ENCODE data around the gene TMEM44.
"Not testable (repeated sequence)": the region's sequence is repeated elsewhere in the genome, so short reads cannot be mapped to it uniquely, and the experiment has no call there.

Gene TMEM44

DNA sequence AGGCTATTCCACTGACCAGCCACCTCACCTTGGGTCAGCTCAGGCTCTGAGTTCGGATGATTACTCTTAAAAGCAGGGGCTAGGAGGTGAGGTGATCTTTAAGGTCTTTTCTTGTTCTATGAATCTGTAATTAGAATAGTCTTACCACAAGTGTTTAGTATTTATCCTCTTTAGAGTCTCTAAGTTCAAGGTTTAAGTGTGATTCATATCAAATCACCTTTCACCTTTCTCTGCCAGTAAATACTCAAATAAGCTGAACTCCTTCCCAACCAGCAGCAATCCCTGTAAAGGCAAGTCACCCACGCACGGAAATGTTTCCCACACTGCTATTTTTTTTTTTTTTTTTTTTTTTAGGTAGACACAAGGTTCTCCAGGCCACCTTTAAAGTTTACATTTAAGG, 14.5 kb upstream of the TMEM44 start:
- H3K36me3 ChIP-seq (ENCODE audit: control insufficient read depth, insufficient read depth, low read length), result peaks cover 66% of the 10 kb centered on the region
- H3K9me3 ChIP-seq (ENCODE audit: control insufficient read depth, low read length), result no peaks in the 10 kb centered on the region
- H3K27ac ChIP-seq (ENCODE audit: insufficient read depth, low read length, poor library complexity, severe bottlenecking), result no peak overlapping the region
- no peaks in the 10 kb centered on the region for H3K27me3 ChIP-seq (replicated peaks; ENCODE audit: control insufficient read depth, insufficient read depth, low read length, poor library complexity, severe bottlenecking)
- no peak overlapping the region for H3K4me3 ChIP-seq (ENCODE audit: insufficient read depth, low read depth, low read length, poor library complexity, severe bottlenecking)
- DNase-seq, result no peak
- no peaks in the 10 kb centered on the region for H3K4me1 ChIP-seq (ENCODE audit: control insufficient read depth, insufficient read depth, low read length, poor library complexity, severe bottlenecking)

DNA sequence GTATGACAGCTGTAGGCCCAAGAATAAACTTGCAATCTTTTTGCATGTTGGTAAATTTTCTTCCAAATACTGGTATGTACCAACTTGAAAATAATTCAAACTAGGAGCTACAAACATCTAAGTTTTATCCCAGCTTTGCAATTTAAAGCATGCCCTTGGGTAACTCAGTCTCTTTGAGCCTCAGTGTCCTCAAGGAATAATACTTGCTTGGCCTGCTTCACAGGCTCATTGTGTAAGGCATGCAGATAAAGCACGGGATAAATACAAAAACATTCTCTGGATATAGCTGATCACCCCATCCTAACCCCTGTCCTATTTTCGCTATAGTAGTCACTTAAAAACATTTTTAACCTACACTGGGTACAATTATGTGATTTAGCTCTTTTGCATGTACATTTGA, 9.6 kb upstream of the TMEM44 start:
- Histone ChIP-seq H3K4me3 (ENCODE audit: insufficient read depth, low read depth, low read length, poor library complexity, severe bottlenecking) (no peak overlapping the region), H3K27ac (ENCODE audit: insufficient read depth, low read length, poor library complexity, severe bottlenecking) (no peak overlapping the region), H3K9me3 (ENCODE audit: control insufficient read depth, low read length) (no peaks in the 10 kb centered on the region), H3K4me1 (ENCODE audit: control insufficient read depth, insufficient read depth, low read length, poor library complexity, severe bottlenecking) (no peaks in the 10 kb centered on the region), H3K36me3 (ENCODE audit: control insufficient read depth, insufficient read depth, low read length) (peaks cover 53% of the 10 kb centered on the region), H3K27me3 (replicated peaks; ENCODE audit: control insufficient read depth, insufficient read depth, low read length, poor library complexity, severe bottlenecking) (no peaks in the 10 kb centered on the region)
- DNase-seq, result no peak

DNA sequence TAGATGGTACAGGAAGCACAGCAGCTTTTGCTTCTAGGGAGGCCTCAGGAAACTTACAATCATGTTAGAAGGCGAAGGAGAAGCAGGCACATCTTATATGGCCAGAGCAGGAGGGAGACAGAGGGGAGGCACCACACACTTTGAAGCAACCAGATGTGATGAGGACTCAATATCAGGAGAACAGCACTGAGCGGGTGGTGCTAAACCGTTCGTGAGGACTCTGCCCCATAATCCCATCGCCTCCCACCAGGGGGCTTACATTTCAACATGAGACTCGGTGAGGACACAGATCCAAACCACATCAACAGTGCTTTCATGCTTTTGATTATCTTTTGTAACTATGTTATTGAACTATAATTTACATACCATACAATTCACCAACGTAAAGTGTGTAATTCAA, 7.6 kb upstream of the TMEM44 start:
- no peaks in the 10 kb centered on the region for H3K4me1 ChIP-seq (ENCODE audit: control insufficient read depth, insufficient read depth, low read length, poor library complexity, severe bottlenecking)
- no peaks in the 10 kb centered on the region for H3K9me3 ChIP-seq (ENCODE audit: control insufficient read depth, low read length)
- H3K36me3 ChIP-seq (ENCODE audit: control insufficient read depth, insufficient read depth, low read length), result peaks cover 49% of the 10 kb centered on the region
- no peak for DNase-seq
- no peak overlapping the region for H3K27ac ChIP-seq (ENCODE audit: insufficient read depth, low read length, poor library complexity, severe bottlenecking)
- H3K27me3 ChIP-seq (replicated peaks; ENCODE audit: control insufficient read depth, insufficient read depth, low read length, poor library complexity, severe bottlenecking), result no peaks in the 10 kb centered on the region
- no peak overlapping the region for H3K4me3 ChIP-seq (ENCODE audit: insufficient read depth, low read depth, low read length, poor library complexity, severe bottlenecking)

DNA sequence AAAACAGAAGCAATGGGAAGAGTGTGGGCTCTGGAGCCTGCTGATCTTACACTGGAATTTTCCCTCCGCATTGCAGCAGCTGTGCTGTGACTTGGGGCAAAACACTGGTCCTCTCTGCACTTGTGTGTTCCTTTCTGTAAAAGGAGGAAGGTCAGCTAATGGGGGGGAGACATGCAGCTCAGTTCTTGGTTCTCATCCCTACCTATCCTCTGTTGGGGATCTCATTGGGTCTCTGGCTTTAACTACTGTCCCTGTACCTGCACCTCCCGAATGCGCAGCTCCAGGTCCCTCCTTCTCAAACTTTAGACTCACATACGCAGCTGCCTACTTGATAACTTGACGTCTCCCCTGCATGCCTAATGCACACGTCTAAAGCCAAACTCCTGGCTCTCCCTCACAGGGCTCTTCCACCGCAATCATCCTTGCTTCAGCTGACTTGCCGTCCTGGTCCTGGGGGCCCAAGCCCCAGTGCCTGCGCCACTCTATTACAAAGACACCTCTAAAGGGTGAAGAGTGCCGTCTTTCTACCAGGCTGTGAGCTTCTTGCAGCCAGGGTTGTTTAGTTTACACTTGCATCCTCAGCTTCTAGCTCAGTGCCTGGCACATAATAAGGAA, 5.9 kb upstream of the TMEM44 start:
- no peaks in the 10 kb centered on the region for H3K27me3 ChIP-seq (replicated peaks; ENCODE audit: control insufficient read depth, insufficient read depth, low read length, poor library complexity, severe bottlenecking)
- no peak overlapping the region for H3K4me3 ChIP-seq (ENCODE audit: insufficient read depth, low read depth, low read length, poor library complexity, severe bottlenecking)
- no peak overlapping the region for H3K27ac ChIP-seq (ENCODE audit: insufficient read depth, low read length, poor library complexity, severe bottlenecking)
- peaks cover 35% of the 10 kb centered on the region for H3K36me3 ChIP-seq (ENCODE audit: control insufficient read depth, insufficient read depth, low read length)
- no peaks in the 10 kb centered on the region for H3K9me3 ChIP-seq (ENCODE audit: control insufficient read depth, low read length)
- DNase-seq, result no peak
- H3K4me1 ChIP-seq (ENCODE audit: control insufficient read depth, insufficient read depth, low read length, poor library complexity, severe bottlenecking), result no peaks in the 10 kb centered on the region

DNA sequence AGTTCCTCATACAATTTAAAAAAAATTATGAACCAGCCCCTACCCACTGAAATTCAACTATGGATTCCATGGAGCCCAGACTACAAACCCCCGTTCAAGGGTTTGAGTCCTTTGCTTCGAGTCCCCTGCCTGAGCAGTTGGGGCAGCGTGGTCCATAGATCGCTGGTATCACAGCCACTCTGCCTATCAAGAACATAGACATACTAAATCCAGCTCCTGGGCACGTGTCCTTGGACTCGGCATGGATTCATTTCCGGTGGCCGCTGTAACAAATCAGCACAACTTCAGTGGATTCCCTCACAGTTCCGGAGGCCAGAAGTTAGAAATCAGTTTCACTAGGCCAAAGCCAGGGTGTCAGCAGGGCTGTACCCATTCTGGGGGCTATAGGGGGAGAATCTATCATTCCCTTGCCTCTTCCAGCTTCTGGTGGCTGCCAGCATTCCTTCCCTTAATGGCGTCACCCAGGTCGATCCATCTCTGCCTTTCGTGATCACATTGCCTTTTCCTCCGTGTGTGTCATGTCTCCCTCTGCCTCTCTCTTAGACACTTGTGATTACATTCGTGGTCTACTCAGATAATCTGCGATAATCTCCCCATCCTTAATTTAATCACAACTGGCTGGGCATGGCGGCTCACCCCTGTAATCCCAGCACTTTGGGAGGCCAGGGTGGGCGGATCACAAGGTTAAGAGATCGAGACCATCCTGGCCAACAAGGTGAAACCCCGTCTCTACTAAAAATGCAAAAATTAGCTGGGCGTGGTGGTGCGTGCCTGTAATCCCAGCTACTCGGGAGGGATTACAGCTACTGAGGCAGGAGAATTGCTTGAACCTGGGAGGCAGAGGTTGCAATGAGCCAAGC, 4.6 kb upstream of the TMEM44 start:
- Histone ChIP-seq H3K4me3 (ENCODE audit: insufficient read depth, low read depth, low read length, poor library complexity, severe bottlenecking) (no peak overlapping the region), H3K36me3 (ENCODE audit: control insufficient read depth, insufficient read depth, low read length) (peaks cover 26% of the 10 kb centered on the region), H3K9me3 (ENCODE audit: control insufficient read depth, low read length) (no peaks in the 10 kb centered on the region), H3K4me1 (ENCODE audit: control insufficient read depth, insufficient read depth, low read length, poor library complexity, severe bottlenecking) (peaks cover under 1% of the 10 kb centered on the region), H3K27ac (ENCODE audit: insufficient read depth, low read length, poor library complexity, severe bottlenecking) (no peak overlapping the region), H3K27me3 (replicated peaks; ENCODE audit: control insufficient read depth, insufficient read depth, low read length, poor library complexity, severe bottlenecking) (no peaks in the 10 kb centered on the region)
- DNase-seq, result no peak

DNA sequence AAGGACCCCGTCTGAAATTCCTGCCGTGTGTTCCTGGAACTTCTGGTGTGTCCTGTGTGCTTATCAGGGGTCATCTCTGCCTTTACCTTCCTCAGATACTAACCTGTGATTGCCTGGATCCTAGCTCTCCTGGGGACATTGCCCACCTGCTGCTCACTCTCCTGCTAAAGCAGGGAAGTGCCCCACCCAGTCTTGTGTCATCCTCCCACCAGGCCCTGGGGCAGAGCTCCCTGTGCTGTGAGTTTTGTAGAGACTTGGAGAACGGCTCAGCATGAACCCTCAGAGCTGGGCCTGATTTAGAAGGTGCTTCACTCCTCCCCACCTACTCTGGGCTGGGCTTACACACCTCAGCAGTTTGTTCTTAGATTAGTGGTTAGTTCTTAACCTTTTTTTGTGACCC, 3.8 kb upstream of the TMEM44 start:
- Histone ChIP-seq H3K36me3 (ENCODE audit: control insufficient read depth, insufficient read depth, low read length) (peaks cover 22% of the 10 kb centered on the region), H3K27me3 (replicated peaks; ENCODE audit: control insufficient read depth, insufficient read depth, low read length, poor library complexity, severe bottlenecking) (no peaks in the 10 kb centered on the region), H3K4me3 (ENCODE audit: insufficient read depth, low read depth, low read length, poor library complexity, severe bottlenecking) (no peak overlapping the region), H3K4me1 (ENCODE audit: control insufficient read depth, insufficient read depth, low read length, poor library complexity, severe bottlenecking) (peaks cover 4% of the 10 kb centered on the region), H3K9me3 (ENCODE audit: control insufficient read depth, low read length) (no peaks in the 10 kb centered on the region), H3K27ac (ENCODE audit: insufficient read depth, low read length, poor library complexity, severe bottlenecking) (no peak overlapping the region)
- DNase-seq, result no peak

DNA sequence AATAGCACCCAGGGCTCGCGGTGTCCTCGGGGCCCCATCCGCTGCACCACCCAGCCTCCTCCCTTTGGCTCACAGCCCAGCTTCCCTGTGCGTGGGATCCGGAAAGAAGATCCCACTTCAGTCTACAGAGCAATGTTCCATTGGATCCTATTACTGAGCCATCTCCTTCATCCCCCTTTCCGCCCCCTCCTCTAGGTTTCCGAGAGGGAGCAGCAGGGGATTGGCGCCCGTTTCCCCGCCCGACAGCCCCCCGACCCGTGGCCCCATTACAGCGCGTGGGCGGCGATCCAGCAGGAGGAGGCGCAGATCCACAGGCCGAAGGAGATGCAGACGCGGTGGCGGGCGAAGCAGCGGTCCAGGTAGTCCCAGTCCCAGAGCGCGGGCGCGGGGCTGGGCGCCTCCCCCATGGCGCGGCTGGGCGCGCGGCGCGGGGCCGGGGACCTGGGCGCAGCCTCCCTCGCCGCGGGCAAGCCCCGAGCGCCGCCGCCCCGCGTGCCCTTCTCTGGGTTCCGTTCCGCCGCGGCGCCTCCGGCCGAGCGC, 340 bp downstream of the TMEM44 start:
- H3K27ac ChIP-seq (ENCODE audit: insufficient read depth, low read length, poor library complexity, severe bottlenecking), result no peak overlapping the region
- no peak for DNase-seq

DNA sequence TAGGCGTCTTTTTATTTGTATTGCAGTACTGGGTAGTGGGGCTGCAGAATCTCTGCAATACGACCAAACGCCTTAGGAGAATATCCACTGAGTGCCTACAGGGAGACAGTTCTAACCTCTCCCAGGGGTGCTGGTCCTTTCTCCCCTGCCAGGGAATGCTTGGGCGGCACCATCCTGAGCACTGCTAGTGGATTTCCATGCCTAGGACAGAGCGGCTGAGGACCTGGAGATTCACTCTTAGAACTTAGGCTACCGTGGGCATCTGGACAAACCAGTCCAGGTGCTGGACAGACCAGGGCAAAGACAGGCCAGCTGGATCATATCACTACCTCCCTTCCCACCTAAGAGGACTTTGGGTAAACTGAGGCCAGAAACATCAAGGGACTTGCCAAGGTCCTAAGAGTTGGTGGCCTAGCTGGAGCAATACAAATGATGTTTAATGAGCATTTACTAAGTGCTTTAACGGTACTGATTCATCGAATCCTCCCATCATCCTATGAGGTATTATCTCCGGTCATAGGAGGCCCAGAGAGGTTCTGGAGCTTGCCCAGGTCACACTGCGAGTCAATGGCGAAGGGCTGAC, 902 bp downstream of the TMEM44 start:
- DNase-seq, result no peak
- Histone ChIP-seq H3K27ac (ENCODE audit: insufficient read depth, low read length, poor library complexity, severe bottlenecking) (no peak overlapping the region), H3K27me3 (replicated peaks; ENCODE audit: control insufficient read depth, insufficient read depth, low read length, poor library complexity, severe bottlenecking) (no peaks in the 10 kb centered on the region), H3K9me3 (ENCODE audit: control insufficient read depth, low read length) (no peaks in the 10 kb centered on the region), H3K36me3 (ENCODE audit: control insufficient read depth, insufficient read depth, low read length) (no peaks in the 10 kb centered on the region), H3K4me3 (ENCODE audit: insufficient read depth, low read depth, low read length, poor library complexity, severe bottlenecking) (peak overlapping the region; percentile 75), H3K4me1 (ENCODE audit: control insufficient read depth, insufficient read depth, low read length, poor library complexity, severe bottlenecking) (peaks cover 4% of the 10 kb centered on the region)

More for the DNA sequence above, 340 bp downstream of the TMEM44 start:
- no peaks in the 10 kb centered on the region for H3K27me3 ChIP-seq (replicated peaks; ENCODE audit: control insufficient read depth, insufficient read depth, low read length, poor library complexity, severe bottlenecking)
- H3K4me3 ChIP-seq (ENCODE audit: insufficient read depth, low read depth, low read length, poor library complexity, severe bottlenecking), result peak overlapping the region; percentile 75
- H3K36me3 ChIP-seq (ENCODE audit: control insufficient read depth, insufficient read depth, low read length), result no peaks in the 10 kb centered on the region
- no peaks in the 10 kb centered on the region for H3K9me3 ChIP-seq (ENCODE audit: control insufficient read depth, low read length)
- peaks cover 4% of the 10 kb centered on the region for H3K4me1 ChIP-seq (ENCODE audit: control insufficient read depth, insufficient read depth, low read length, poor library complexity, severe bottlenecking)

DNA sequence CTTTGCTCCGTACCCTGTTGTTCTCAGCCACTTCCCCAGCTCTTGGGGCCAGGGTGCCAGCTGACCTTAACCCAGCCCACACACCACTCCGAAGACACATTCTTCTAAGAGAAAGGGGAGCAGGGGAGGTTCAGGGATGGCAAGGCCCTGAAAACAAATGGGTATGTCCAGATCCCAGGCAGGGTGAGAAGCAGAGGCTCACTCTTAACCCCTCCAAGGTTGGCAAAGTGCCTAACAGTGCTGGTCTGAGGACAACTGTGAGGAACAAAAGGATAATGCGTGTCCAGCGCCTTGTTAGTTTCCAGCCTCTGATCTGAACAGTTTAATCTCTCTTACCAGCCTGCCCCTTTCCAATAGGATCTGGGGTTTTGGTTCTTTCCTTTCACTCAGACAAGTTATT, 1.5 kb downstream of the TMEM44 start:
- H3K9me3 ChIP-seq (ENCODE audit: control insufficient read depth, low read length), result no peaks in the 10 kb centered on the region
- H3K27ac ChIP-seq (ENCODE audit: insufficient read depth, low read length, poor library complexity, severe bottlenecking), result no peak overlapping the region
- H3K4me1 ChIP-seq (ENCODE audit: control insufficient read depth, insufficient read depth, low read length, poor library complexity, severe bottlenecking), result peaks cover 4% of the 10 kb centered on the region
- H3K4me3 ChIP-seq (ENCODE audit: insufficient read depth, low read depth, low read length, poor library complexity, severe bottlenecking), result no peak overlapping the region
- no peak for DNase-seq
- H3K36me3 ChIP-seq (ENCODE audit: control insufficient read depth, insufficient read depth, low read length), result no peaks in the 10 kb centered on the region
- no peaks in the 10 kb centered on the region for H3K27me3 ChIP-seq (replicated peaks; ENCODE audit: control insufficient read depth, insufficient read depth, low read length, poor library complexity, severe bottlenecking)

DNA sequence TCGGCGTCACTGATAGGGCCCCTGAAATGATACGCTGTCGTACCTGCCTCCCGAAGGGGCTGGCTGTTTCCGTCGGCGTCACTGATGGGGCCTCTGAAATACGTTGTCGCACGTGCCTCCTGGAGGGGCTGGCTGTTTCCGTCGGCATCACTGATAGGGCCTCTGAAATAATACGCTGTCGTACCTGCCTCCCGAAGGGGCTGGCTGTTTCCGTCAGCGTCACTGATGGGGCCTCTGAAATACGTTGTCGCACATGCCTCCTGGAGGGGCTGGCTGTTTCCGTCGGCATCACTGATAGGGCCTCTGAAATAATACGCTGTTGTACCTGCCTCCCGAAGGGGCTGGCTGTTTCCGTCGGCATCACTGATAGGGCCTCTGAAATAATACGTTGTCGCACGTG, 2.5 kb downstream of the TMEM44 start:
- H3K36me3 ChIP-seq (ENCODE audit: control insufficient read depth, insufficient read depth, low read length); H3K27me3 ChIP-seq (replicated peaks; ENCODE audit: control insufficient read depth, insufficient read depth, low read length, poor library complexity, severe bottlenecking); H3K4me1 ChIP-seq (ENCODE audit: control insufficient read depth, insufficient read depth, low read length, poor library complexity, severe bottlenecking); H3K9me3 ChIP-seq (ENCODE audit: control insufficient read depth, low read length); H3K27ac ChIP-seq (ENCODE audit: insufficient read depth, low read length, poor library complexity, severe bottlenecking); H3K4me3 ChIP-seq (ENCODE audit: insufficient read depth, low read depth, low read length, poor library complexity, severe bottlenecking); DNase-seq: not testable (repeated sequence)
